BLaER1 treated with 17β-estradiol and CSF1 and Interleukin-3, amounts not matched to agents 10 nM and 100 nM (cell line): Measurements from ENCODE around the gene RARG.
"Not testable (repeated sequence)": the region's sequence is repeated elsewhere in the genome, so short reads cannot be mapped to it uniquely, and the experiment has no call there.

Experiments used
- H3K27ac ChIP-seq, 11 experiments: shearing (Covaris generic); formaldehyde crosslinking; 2 replicates each; pipeline ENCODE4 v1.8.1; 2022
- H3K27me3 ChIP-seq, 11 experiments: shearing (Covaris generic); formaldehyde crosslinking; 2 replicates each; pipeline ENCODE4 v1.8.1; 2022
- H3K36me3 ChIP-seq, 11 experiments: shearing (Covaris generic); formaldehyde crosslinking; 2 replicates each; pipeline ENCODE4 v1.8.1; 2022
- H3K4me1 ChIP-seq, 10 experiments: shearing (Covaris generic); formaldehyde crosslinking; 2 replicates each; pipeline ENCODE4 v1.8.1; 2022
- H3K4me2 ChIP-seq, 11 experiments: shearing (Covaris generic); formaldehyde crosslinking; 2 replicates each; pipeline ENCODE4 v1.8.1; 2022
- H3K4me3 ChIP-seq, 10 experiments: shearing (Covaris generic); formaldehyde crosslinking; 2 replicates each; pipeline ENCODE4 v1.8.1; 2022
- H3K9ac ChIP-seq, 11 experiments: shearing (Covaris generic); formaldehyde crosslinking; 2 replicates each; pipeline ENCODE4 v1.8.1; 2022
- H3K9me3 ChIP-seq, 11 experiments: shearing (Covaris generic); formaldehyde crosslinking; replicated peaks in 1 of 11; 2 replicates each; pipeline ENCODE4 v1.8.1; 2022
- H4K20me1 ChIP-seq, 11 experiments: shearing (Covaris generic); formaldehyde crosslinking; 2 replicates each; pipeline ENCODE4 v1.8.1; 2022
- Cebpa-rat ChIP-seq, 11 experiments: shearing (Covaris generic); IDR thresholded peaks; 2 replicates each; pipeline ENCODE4 v1.8.1; 2022

The RARG gene

DNA sequence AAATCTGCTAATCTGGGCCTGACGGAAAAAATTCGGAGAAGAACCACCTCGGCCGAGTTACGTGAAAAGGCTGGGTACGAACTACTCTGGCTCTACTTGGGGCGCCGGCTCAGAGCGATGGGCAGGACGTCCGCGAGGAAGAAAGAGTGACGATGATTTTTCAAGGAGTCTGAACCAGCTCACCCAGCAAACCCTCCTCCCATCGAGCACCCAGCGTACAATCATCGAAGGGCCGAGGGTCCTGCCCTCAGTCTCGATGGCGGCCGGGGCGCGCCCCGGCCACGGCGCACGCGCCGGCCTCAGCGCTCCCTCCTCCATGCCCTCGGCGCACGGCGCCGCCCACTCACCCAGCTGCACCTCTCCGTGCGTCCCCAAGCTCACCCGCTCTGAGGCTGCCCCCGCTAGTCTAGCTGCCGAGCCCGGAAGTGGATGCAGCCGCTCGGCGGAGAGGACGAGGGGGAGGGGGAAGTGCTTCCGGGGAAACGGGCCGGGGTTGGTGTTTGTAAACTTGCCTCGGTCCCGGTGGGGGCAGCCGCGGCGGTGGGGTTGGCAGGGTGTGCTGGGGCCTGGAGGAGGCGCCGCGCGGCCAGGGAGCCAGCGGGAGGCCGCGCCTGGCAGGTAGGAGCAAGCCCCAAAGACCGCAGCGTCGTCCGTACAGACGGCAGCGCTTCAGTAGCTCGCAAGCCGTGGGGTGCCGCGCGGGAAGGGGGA, 51.6 kb downstream of the RARG start, which contains the start of the genes CSAD and ZNF740:
Gene CSAD (minus strand): TSS at position 706 of the 711 bp plus-strand sequence. CDS start 7,455 bp downstream, outside the sequence.
Gene ZNF740 (plus strand): TSS at position 503 of the 711 bp plus-strand sequence. CDS start 1,262 bp downstream, outside the sequence.
- peaks cover 27 to 45% (median 42%) of the 10 kb centered on the region in 11 experiments; a peak in 21 of 22 replicates for H4K20me1 ChIP-seq
- no peaks in the 10 kb centered on the region for H3K9me3 ChIP-seq
- peak within 1 kb of the TSS; percentile 80 to 97 (median 91) for H3K27ac ChIP-seq
- peaks cover 32 to 39% (median 37%) of the 10 kb centered on the region in 11 experiments for H3K36me3 ChIP-seq
- no peaks in the 10 kb centered on the region for H3K27me3 ChIP-seq
- H3K4me3 ChIP-seq = peak within 1 kb of the TSS; percentile 57 to 87 (median 80)
- peak within 1 kb of the TSS; percentile 85 to 95 (median 92) for H3K9ac ChIP-seq
- peak within 1 kb of the TSS; percentile 87 to 98 (median 95) for H3K4me2 ChIP-seq
- H3K4me1 ChIP-seq = peaks cover 46 to 62% (median 54%) of the 10 kb centered on the region in 10 experiments
- TF ChIP-seq Cebpa-rat (IDR thresholded peaks at IDR 0.05) = no peak

DNA sequence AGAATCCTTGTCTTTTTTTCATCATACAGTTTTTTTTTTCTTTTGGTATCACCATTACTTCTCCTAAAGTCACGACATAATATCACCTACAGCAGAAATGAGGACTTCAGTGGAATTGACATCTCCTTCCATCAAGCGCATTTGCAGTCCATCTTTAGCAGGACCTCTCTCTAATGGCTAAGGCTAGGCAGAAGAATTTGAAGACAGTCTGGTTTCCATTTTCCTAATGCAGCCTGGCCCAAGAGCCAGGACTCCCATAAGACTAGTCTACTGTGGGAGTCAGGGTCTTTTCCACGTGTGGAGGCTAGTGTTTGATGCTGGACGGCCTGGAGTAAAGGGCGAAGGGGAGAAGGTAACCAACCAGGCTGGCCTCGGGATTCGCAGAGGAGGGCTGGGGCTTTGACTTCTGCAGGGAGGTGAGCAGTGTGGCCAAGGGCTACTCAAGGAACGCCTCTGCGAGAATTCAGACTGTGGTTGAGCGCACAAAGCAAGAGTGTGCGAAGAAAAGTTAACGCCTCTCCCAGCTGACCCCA, 52.3 kb downstream of the RARG start:
- no peak for TF ChIP-seq Cebpa-rat (IDR thresholded peaks at IDR 0.05)
- peaks cover 45 to 62% (median 53%) of the 10 kb centered on the region in 10 experiments for H3K4me1 ChIP-seq
- H4K20me1 ChIP-seq = peaks cover 22 to 38% (median 35%) of the 10 kb centered on the region in 11 experiments; a peak in 21 of 22 replicates
- no peaks in the 10 kb centered on the region for H3K27me3 ChIP-seq
- H3K4me3 ChIP-seq = peak overlapping the region; percentile 57 to 87 (median 80)
- no peaks in the 10 kb centered on the region for H3K9me3 ChIP-seq
- peak overlapping the region; percentile 80 to 97 (median 91) for H3K27ac ChIP-seq
- peak overlapping the region; percentile 85 to 95 (median 92) for H3K9ac ChIP-seq
- peak overlapping the region; percentile 86 to 97 (median 92) for H3K4me2 ChIP-seq
- peaks cover 25 to 33% (median 30%) of the 10 kb centered on the region in 11 experiments for H3K36me3 ChIP-seq

DNA sequence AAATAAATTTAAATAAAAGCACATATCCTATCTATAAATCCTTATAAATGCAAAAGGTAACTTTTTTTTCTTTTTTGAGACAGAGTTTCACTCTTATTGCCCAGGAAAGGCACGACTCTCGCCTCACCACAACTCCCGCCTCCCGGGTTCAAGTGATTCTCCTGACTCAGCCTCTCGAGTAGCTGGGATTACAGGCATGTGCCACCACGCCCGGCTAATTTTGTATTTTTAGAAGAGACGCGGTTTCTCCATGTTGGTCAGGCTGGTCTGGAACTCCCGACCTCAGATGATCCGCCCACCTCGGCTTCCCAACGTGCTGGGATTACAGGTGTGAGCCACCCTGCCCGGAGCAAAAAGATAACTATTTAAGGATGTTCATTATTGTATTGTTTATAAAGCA, 53.2 kb downstream of the RARG start:
- not testable (repeated sequence) for H3K27ac ChIP-seq, H3K9ac ChIP-seq, H3K27me3 ChIP-seq, H3K4me3 ChIP-seq, H3K9me3 ChIP-seq
- Histone ChIP-seq H3K4me2 (peak overlapping the region in 9 of 11 experiments; percentile 86 to 97 (median 92); a peak in 11 of 22 replicates), H3K36me3 (peaks cover 16 to 24% (median 21%) of the 10 kb centered on the region in 11 experiments), H3K4me1 (peaks cover 39 to 56% (median 47%) of the 10 kb centered on the region in 10 experiments), H4K20me1 (peaks cover 14 to 29% (median 26%) of the 10 kb centered on the region in 11 experiments; a peak in 16 of 22 replicates)

DNA sequence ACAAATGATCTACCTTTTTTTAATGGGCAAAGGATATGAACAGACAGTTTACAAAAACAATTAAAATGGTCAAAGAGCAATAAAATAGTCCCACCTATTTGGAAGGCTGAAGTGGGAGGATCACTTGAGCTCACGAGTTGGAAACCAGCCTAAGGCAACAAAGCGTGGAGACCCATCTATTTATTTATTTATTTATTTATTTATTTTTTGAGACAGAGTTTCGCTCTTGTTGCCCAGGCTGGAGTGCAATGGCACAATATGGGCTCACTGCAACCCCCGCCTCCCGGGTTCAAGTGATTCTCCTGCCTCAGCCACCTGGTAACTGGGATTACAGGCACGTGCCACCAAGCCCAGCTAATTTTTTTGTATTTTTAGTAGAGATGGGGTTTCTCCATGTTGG, 54.6 kb downstream of the RARG start:
- H3K9me3 ChIP-seq, H3K4me3 ChIP-seq, H3K27ac ChIP-seq, H3K9ac ChIP-seq, H3K4me2 ChIP-seq, H3K27me3 ChIP-seq: not testable (repeated sequence)
- H3K4me1 ChIP-seq = peaks cover 29 to 49% (median 37%) of the 10 kb centered on the region in 10 experiments
- peaks cover 7 to 11% (median 9%) of the 10 kb centered on the region in 11 experiments; a peak in 21 of 22 replicates for H3K36me3 ChIP-seq
- H4K20me1 ChIP-seq = peaks cover 7 to 15% (median 14%) of the 10 kb centered on the region in 11 experiments; a peak in 14 of 22 replicates

DNA sequence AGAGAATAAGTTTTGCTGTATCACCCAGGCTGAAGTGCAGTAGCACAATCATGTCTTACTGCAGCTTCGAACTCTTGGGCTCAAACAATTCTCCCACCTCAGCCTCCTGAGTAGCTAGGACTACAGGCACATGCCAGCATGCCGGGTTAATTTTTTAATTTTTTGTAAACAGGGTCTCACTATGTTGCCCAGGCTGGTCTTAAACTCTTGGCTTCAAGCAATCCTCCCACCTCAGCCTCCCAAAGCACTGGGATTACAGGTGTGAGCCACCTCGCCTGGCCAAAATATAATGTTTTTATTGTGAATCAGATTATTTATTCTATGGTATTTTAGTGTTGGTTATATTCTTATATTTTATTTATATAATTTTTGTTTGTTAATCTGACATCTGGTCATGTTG, 55.3 kb downstream of the RARG start:
- Histone ChIP-seq H3K4me2 (no peak overlapping the region), H3K36me3 (peaks cover under 1 to 11% (median 2%) of the 10 kb centered on the region in 11 experiments; a peak in 19 of 22 replicates), H3K4me1 (peaks cover 28 to 46% (median 34%) of the 10 kb centered on the region in 10 experiments), H3K27me3 (no peaks in the 10 kb centered on the region), H3K4me3 (no peak overlapping the region), H3K9ac (no peak overlapping the region), H3K9me3 (no peaks in the 10 kb centered on the region), H3K27ac (no peak overlapping the region), H4K20me1 (peaks cover under 1 to 8% (median 7%) of the 10 kb centered on the region in 11 experiments; a peak in 12 of 22 replicates)
- TF ChIP-seq Cebpa-rat (IDR thresholded peaks at IDR 0.05) = no peak

DNA sequence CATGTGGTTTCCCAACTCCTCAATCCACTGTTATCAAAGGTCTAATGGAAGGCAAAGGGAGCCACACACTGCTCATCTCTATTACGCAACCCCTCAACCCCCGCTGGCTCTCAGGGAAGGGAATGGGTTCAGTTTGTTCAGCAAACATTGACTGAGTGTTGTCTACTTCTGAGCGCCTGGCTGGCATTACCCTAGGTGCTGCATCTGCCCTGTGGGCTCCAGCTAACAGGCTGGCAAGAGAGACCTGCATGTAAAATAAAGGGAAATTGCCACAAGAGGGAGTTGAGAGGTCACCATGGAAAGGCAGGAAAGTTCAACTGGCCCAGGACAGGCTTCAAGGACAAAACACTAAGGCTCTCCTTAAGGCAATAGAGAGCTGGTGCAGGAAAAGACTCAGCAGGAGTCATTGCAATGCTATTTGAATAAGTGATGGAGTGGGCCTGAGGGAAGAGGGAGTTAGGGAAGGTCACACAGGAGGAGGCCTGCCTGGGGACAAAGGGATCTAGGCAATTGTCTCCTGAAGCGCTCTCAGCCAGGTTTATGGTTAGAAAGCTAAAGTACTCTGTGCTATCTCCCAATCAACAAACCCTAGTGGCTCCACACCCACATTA, 57.0 kb downstream of the RARG start:
- peaks cover 0 to 23% (median 0%) of the 10 kb centered on the region in 11 experiments; a peak in 3 of 22 replicates for H3K36me3 ChIP-seq
- H3K27ac ChIP-seq = no peak overlapping the region
- no peaks in the 10 kb centered on the region for H3K9me3 ChIP-seq
- H3K4me2 ChIP-seq = peak overlapping the region in 2 of 11 experiments; percentile 22 to 36; a peak in 3 of 22 replicates
- H3K4me1 ChIP-seq = peaks cover 28 to 48% (median 36%) of the 10 kb centered on the region in 10 experiments
- TF ChIP-seq Cebpa-rat (IDR thresholded peaks at IDR 0.05) = peak in 10 of 11 experiments; percentile 22 to 90 (median 51); a peak in 11 of 22 replicates
- no peak overlapping the region for H3K9ac ChIP-seq
- no peaks in the 10 kb centered on the region for H4K20me1 ChIP-seq
- no peak overlapping the region for H3K4me3 ChIP-seq
- no peaks in the 10 kb centered on the region for H3K27me3 ChIP-seq

DNA sequence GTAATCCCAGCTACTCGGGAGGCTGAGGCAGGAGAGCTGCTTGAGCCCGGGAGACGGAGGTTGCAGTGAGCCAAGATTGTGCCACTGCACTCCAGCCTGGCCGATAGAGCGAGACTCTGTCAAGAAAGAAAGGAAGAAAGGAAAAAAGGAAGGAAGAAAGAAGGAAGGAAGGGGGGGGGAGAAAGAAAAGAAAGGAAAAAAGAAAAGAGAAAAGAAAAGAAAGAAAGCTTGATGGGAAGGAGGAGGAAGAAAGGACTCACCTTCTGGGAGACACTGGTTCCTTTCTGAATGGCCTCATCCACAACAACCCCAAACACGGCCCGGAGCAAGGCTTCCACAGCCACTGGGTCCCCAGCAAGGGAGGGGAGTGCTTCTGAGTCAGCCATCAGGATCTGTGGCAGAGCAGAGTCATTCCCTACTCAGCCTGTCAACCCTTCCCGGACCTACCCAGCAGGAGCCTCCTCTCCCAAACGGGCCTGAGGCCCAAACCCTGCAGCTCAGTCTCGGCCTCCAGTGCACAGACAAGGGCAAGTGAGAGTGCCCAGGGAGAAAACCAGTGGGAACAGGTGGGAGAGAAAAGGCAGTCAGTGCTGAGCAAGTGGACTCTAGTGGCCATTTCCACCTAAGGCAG, 58.8 kb downstream of the RARG start:
- Histone ChIP-seq H3K9me3 (no peaks in the 10 kb centered on the region), H3K4me2 (peak overlapping the region in 4 of 11 experiments; percentile 5 to 58 (median 20); a peak in 1 of 22 replicates), H4K20me1 (no peaks in the 10 kb centered on the region), H3K9ac (peak overlapping the region in 2 of 11 experiments; percentile 17 to 24; a peak in 1 of 22 replicates), H3K4me3 (no peak overlapping the region), H3K36me3 (peaks cover 0 to 28% (median 0%) of the 10 kb centered on the region in 11 experiments; a peak in 3 of 22 replicates), H3K27ac (no peak overlapping the region), H3K4me1 (peaks cover 10 to 32% (median 22%) of the 10 kb centered on the region in 10 experiments), H3K27me3 (no peaks in the 10 kb centered on the region)
- TF ChIP-seq Cebpa-rat (IDR thresholded peaks at IDR 0.05) = no peak

DNA sequence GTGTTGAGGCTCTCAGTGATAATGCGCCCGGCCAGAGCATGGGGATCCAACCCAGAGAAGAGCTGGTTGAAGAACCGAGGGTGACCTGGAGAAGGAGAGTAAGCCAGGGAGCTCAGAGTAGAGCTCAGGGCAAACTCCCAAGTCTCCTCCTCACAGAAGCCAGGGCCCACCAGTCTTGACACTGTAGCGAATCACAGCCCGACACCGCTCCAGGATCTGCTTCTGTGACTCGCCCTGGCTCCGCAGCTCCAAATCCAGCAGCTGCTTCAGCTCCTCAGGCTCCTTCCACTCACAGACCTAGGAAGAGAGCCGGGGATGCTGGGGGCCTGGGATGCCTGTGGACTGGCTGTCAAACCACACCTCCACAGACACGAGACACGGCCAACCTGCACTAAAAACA, 59.7 kb downstream of the RARG start:
- Histone ChIP-seq H3K4me2 (peak overlapping the region in 5 of 11 experiments; percentile 22 to 58 (median 52); a peak in 4 of 22 replicates), H4K20me1 (no peaks in the 10 kb centered on the region), H3K36me3 (peaks cover 0 to 28% (median 0%) of the 10 kb centered on the region in 11 experiments; a peak in 3 of 22 replicates), H3K27me3 (no peaks in the 10 kb centered on the region), H3K9ac (peak overlapping the region in 3 of 11 experiments; percentile 5 to 34 (median 22); a peak in 2 of 22 replicates), H3K4me1 (peaks cover 10 to 32% (median 22%) of the 10 kb centered on the region in 10 experiments), H3K27ac (no peak overlapping the region), H3K4me3 (no peak overlapping the region), H3K9me3 (no peaks in the 10 kb centered on the region)
- no peak for TF ChIP-seq Cebpa-rat (IDR thresholded peaks at IDR 0.05)
